ENCODE results near the gene MICAL3.
"Not testable (repeated sequence)": the region's sequence is repeated elsewhere in the genome, so short reads cannot be mapped to it uniquely, and the experiment has no call there.

MICAL3 gene

GRCh38 chr22:18028817-18029527 is 4.6 kb upstream of the MICAL3 start:
- no peak for DNase-seq

- DNase-seq: not testable (repeated sequence)
Measured at GRCh38 chr22:18025898-18026297, 1.5 kb upstream of the MICAL3 start.

GRCh38 chr22:18024956-18025720 is 777 bp upstream of the MICAL3 start:
- no peak for DNase-seq

- peak; percentile 24 for DNase-seq
Measured at GRCh38 chr22:18023509-18024275, 669 bp downstream of the MICAL3 start.

GRCh38 chr22:18022876-18023275 is 1.5 kb downstream of the MICAL3 start:
- no peak for DNase-seq

- DNase-seq: no peak
Measured at GRCh38 chr22:18021431-18021830, 2.9 kb downstream of the MICAL3 start.

- not testable (repeated sequence) for DNase-seq
Measured at GRCh38 chr22:18020743-18021142, 3.6 kb downstream of the MICAL3 start.

GRCh38 chr22:18013947-18014346 is 10.4 kb downstream of the MICAL3 start:
- no peak for DNase-seq

- no peak for DNase-seq
Measured at GRCh38 chr22:18013436-18013835, 10.9 kb downstream of the MICAL3 start.

GRCh38 chr22:18012531-18012930 is 11.8 kb downstream of the MICAL3 start:
- DNase-seq: no peak

GRCh38 chr22:18010266-18010665 is 14.1 kb downstream of the MICAL3 start:
- no peak for DNase-seq

- DNase-seq: no peak
Measured at GRCh38 chr22:18008136-18008535, 16.2 kb downstream of the MICAL3 start.

GRCh38 chr22:18005201-18005926 is 19.0 kb downstream of the MICAL3 start:
- DNase-seq: no peak

GRCh38 chr22:18001894-18002315 is 22.5 kb downstream of the MICAL3 start:
- not testable (repeated sequence) for DNase-seq

GRCh38 chr22:18001040-18001893 is 23.1 kb downstream of the MICAL3 start:
- DNase-seq: peak; percentile 43

- peak; percentile 14 for DNase-seq
Measured at GRCh38 chr22:18000441-18001039, 23.8 kb downstream of the MICAL3 start.

GRCh38 chr22:17999851-18000250 is 24.5 kb downstream of the MICAL3 start:
- DNase-seq: no peak

GRCh38 chr22:17998913-17999312 is 25.4 kb downstream of the MICAL3 start:
- no peak for DNase-seq

GRCh38 chr22:17997456-17997855 is 26.9 kb downstream of the MICAL3 start:
- DNase-seq: no peak

GRCh38 chr22:17995256-17995655 is 29.1 kb downstream of the MICAL3 start:
- not testable (repeated sequence) for DNase-seq

- DNase-seq: no peak
Measured at GRCh38 chr22:17994424-17995108, 29.8 kb downstream of the MICAL3 start.

All from activated CD4-positive, alpha-beta T cell treated with anti-CD3 and anti-CD28 coated beads, Interleukin-2, amount 50 U/mL, for 1 hour (primary cell).